Measurements from ENCODE around the gene MSRB2.

GRCh38 chr10:23099816-23100215, 4.4 kb downstream of the MSRB2 start:
- no peak for TF ChIP-seq CTCF (IDR thresholded peaks at IDR 0.05)
- no peak for TF ChIP-seq POLR2AphosphoS5 (IDR thresholded peaks at IDR 0.05)
- TF ChIP-seq POLR2A (IDR thresholded peaks at IDR 0.05), result no peak
- TF ChIP-seq EP300 (IDR thresholded peaks at IDR 0.05), result no peak
